HG02840 (cell line): ENCODE data around the gene TAS1R2.
"Not testable (repeated sequence)": the region's sequence is repeated elsewhere in the genome, so short reads cannot be mapped to it uniquely, and the experiment has no call there.

Source experiments
- ATAC-seq: cut with Tn5 transposase; IDR thresholded peaks from one replicate; pipeline ENCODE4 v1.9.1; 2021; ENCODE audit warnings: mild to moderate bottlenecking, moderate library complexity, moderate number of reproducible peaks; ENCODE audit not compliant: unreplicated experiment, low FRiP score

Gene TAS1R2

DNA sequence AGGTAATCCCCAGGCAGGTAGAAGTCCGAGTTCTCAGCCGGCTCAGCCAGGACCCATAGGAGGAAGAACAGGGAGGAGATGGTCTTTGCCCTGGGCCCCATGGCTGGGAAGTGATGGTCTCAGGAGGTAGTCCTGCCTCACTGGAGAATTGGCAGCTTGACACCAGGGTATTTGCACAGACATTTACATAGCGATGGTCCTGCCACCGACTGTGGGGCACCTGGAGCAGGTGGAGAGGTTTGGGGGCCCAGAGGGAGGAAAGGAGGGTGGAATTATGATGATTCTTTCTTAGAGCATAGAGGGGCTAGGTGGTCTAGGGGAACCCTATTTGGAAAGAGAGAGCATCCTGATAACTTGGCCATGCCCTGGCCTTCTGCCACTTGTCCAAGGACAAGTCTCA, at the start of gene TAS1R2:
TSS of gene TAS1R2 (minus strand) at position 101 of the 400 bp plus-strand sequence. CDS start at position 101, 0 bp downstream.
- no peak for ATAC-seq

DNA sequence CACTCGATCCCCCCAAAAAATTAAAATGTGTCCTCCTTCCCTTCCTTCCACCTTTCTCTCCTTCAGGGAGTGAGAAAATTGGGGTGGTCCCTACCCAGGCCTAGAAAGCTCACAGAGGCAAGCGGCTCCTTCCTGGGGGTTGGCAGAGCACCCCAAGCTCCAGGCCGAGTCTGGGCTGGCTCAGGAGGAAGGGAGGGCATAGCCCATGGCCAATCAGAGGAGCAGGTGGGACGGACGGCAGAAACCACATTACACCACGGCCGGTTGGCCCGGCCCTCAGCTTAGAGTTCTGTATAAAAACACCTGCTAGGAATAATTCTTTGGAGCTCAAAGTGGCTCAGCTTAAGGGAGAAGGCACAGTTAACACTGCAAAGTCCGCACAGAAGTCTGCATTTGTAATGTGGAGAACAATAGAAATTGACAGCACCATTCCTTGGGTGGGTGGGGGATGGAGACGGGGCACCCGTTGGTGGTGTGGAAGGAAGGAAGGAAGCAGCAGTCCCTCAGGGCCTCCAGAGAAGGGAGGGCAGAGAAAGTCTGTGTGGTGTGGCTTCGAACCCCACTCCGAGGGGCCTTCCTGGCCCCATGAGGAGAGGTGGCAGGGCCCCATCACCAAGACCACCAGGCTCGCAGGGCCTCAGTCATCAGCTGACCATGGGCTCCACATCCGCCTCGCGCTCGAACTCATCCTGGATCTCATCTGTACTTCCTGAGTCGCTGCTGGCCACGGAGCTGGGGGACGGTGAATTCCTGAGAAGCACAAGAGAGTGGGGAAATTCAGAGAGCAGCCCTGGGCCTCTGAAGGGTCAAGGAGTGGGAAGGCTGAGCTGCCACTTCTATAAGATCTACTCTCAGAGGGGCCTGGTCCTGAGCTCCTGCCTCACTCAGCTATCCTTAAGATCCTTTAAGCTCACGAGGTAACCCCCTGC, 48.7 kb upstream of the TAS1R2 start:
- ATAC-seq = no peak

DNA sequence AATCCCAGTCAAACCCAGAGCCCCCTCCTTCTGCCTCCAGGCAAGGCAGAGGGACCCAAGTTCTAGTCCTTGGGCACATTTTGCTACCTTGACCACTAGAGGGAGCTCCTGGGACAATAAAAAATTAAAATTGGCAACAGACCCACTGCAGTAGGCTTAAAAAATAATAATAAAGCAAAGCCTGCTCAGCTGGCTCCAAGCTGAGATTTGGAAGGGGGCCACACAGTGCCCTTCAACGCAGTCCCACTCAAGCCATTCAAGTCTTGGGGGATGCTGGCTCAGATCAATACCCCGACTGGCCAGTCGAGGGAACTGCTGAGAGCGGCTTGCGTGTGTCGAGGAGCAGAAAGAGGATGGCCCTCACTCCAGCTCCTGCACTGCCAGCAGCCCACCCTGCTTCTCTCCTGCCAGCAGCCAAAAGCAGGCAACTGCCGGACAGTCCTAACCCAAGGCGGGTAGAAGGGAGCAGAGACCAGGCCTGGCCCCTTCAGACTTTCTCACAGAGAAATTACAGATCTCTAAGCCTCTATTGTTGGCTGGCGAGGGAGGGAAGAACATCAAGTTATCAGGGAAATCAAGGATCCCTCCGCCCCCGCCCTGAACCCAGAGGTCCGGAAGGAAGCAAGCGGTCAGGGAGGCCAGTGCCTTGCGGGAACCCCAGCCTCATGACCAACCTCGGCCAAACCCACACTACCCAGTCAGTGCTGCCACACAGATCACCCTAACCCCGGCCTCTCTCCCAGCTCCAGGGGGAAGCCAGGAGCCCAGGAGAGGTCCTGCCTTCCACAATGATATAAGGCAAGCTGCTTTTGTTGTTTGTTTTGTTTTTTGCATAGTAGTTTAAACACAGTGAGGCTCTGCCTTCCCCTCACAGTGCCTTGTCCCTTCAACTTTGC, 47.8 kb upstream of the TAS1R2 start:
- ATAC-seq = no peak

- ATAC-seq = no peak
Observed at GRCh38 chr1:18903291-18903756, 43.9 kb upstream of the TAS1R2 start.

DNA sequence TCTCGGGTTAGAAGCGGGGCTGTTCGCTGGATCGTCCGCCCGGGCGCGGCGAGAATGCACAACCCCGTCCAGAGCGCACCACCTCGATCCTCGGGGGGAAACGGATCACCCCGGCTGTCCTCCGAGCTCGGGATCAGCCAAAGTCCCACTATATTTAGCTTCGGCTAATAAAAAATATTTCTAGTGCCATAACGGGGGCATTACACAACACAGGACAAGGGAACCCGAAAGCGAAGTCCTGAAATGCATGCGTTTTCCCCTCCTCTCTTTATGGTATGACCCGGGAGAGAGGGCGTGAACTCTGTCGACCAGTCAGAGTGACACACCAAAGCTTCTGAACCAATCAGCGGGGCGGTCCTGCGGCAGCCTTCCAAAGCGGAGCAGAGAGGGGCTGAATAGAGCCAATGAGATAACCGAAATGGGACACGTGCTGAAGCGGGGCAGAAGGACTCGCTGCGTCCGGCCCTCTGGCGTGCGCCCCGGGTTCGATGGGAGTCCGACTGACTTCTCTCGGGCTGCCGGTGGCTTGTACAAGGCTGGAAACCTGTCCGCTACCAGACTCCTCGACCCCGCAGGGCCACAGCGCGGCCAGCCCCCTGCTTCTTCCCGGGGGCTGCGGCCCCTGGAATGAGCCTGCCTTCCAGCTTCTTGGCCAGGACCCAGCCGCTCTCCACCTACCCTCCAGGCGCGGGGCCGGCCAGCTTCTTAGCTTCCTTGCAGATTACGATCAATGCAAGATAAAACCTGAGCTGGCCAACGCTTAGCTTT, 43.2 kb upstream of the TAS1R2 start, which contains the start of gene ALDH4A1:
TSS of gene ALDH4A1 (minus strand) at position 33 of the 768 bp plus-strand sequence. CDS start at position 1, 32 bp downstream.
- ATAC-seq = peak; percentile 87

DNA sequence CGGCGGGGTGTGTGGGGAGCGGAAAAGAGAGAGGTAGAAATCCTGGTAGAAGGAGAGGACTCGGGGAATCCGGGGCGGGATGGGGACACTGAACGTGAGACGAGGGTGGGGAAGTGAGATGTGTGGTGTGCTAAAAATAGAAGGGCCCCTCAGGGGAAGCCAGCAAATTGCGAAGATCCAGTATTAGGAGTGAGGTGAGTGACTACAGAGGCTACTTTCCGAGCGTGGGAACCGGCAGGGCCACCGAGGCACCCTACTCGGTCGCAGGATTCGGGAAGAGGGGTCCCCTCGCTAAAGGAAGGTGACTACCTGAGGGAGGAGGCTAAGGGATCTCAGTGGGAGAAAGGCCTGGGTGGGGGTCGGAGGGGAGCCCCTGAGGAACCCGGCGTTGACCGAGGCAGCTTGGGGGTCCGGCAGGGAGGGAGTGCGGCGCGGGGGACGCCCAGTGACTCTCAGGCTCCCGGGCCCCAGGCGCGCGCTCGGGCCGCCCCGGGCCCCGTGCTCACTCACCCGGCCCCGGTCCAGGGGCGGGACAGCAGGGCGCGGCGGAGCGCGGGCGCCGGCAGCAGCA, 42.6 kb upstream of the TAS1R2 start:
- no peak for ATAC-seq

DNA sequence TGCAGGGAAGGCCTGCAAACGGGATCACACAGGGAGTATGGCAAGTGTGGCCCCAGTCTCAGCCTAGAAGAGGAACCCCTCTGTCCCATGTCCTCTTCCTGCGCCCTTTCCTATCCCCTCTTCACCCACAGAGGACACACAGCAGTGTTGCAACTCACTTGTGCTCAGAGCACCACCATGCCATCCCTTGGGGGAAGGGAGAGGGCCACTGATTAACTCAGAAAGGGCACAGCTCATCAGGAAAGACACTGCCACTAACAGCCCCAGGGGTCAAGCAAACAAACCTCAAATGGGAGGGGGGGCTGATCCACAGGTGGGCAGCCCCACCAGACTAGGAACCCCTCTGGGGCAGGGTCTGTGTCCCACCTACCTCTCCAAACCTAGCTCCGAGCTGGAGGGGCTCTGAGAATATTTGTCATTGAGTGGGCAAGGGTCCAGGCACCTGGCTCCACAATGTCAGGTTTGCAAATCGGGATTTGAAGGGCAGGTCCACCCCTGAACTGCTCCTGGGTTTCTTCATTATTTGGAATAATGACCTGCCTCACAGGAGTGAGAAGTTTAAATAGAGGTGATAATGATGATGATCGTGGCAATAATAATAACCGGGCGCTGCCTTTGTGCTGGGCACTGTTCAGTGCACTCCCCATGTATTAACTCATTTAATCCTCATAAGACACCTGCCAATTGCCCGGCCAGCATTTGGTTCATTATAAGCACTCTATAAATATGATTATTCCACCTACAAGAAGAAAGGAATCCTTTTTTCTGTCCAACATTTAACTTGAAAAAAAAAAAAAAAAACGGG, 41.9 kb upstream of the TAS1R2 start:
- ATAC-seq = no peak

GRCh38 chr1:18900303-18900841, 40.9 kb upstream of the TAS1R2 start:
- ATAC-seq = no peak

DNA sequence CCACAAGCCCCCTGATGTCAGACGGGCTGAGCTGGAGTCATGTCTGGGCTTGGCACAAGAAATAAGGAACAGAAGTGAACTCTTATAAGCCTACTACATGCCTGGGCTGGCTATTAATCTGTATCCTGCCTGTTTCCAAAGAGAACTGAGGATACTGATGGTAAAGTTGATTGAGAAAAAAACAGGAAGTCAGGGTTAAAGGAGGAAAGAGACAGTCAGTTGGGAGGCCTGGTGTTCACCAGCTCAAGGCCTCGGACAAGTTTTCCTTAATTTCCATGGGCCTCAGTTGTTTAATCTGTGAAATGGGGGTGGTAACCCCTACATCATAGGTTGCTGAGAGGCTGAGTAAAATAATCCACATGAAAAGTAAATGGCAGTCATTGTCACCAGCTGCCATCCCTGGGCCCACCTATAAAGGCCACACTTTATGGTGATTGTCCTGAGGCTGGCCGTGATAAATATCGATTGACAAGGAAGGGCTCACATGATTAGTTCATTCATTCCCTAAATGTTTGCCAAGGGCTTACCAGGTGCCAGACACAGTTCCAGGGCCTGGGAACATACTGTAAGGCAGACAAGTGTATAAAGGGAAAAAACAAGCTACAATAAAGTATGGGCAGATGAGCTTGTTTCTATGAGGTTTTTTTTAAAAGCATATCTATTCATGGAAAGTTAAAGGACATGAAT, 40.0 kb upstream of the TAS1R2 start:
- ATAC-seq = no peak

DNA sequence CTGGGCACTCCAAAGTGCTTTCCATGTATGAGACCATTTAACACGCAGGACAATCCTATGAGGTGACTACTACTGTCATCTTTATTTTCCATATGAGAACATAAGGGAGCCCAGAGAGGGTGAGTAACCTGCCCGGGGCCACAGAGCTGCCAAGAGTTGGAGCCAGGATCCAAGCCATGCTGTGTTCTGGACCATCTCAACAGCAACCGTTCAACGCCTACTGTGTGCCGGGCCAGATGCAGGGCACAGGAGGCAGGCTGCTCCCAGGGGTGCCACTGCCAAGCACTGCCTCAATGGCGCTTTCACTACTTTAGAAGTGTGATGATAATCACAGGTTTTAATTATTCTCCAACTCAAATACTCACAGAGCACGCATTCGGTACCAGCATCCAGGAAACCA, 39.1 kb upstream of the TAS1R2 start:
- no peak for ATAC-seq

- no peak for ATAC-seq
Observed at GRCh38 chr1:18895317-18895716, 35.9 kb upstream of the TAS1R2 start.

DNA sequence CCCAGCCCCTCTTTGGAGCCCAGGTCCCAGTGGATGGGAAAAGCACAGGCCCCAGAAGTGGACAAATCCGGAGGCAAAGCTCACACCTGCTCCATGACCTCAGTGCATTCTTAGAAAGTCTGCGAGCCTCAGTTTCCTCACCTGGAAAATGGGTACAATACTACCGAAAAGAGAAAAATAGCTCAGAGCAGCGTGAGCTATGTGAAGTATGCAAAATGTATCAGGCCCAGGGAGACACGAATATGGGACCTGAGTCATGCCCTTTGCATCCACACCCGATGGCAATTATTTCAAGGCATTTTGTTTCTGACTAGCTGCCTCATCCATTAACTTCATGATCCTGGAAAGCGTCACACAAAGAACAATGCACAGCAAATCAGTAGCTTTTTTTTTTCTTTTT, 33.7 kb upstream of the TAS1R2 start:
- ATAC-seq = no peak

- ATAC-seq = not testable (repeated sequence)
Observed at GRCh38 chr1:18891858-18892257, 32.4 kb upstream of the TAS1R2 start.

GRCh38 chr1:18891426-18891780, 31.9 kb upstream of the TAS1R2 start:
- ATAC-seq = no peak

GRCh38 chr1:18890706-18891425, 31.4 kb upstream of the TAS1R2 start:
- ATAC-seq = no peak

DNA sequence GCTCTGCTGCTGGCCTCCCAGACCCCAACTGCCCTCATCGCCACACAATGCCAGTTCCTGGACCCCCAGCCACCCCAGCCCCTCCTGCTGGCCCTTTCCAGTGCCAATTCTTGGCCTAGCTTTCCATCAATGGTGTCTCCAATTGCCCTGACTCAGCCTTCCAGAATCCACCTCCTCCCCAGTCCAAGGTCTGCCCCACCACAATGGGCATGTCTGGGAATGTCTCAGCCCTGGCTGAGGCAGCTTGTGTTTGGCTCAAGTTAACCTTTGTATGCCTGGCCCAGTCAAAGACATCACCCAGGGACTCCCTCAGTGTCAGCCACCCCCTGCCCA, 26.5 kb upstream of the TAS1R2 start:
- ATAC-seq = no peak

GRCh38 chr1:18885311-18886002, 26.0 kb upstream of the TAS1R2 start:
- ATAC-seq = no peak
